ENCODE results near the gene MCTP1. TPM values are rescaled to one million over a fixed set of nuclear protein-coding genes. Genes with fewer than 3 reads are reported as not detected.

Gene MCTP1
- polyA plus RNA-seq, 1 donor from 2014 or later: 1.9 TPM

GRCh38 chr5:94682814-94683520 is 601.9 kb downstream of the MCTP1 start:
- no peak for TF ChIP-seq RAD21 (conservative IDR thresholded peaks at IDR 0.05)
- TF ChIP-seq CTCF (IDR thresholded peaks at IDR 0.05; ENCODE audit: poor library complexity, severe bottlenecking): no peak
- TF ChIP-seq EZH2 (IDR thresholded peaks at IDR 0.05; ENCODE audit: borderline replicate concordance, insufficient read depth, low read length, poor library complexity, severe bottlenecking): no peak
- no peak for TF ChIP-seq MXI1 (conservative IDR thresholded peaks at IDR 0.05; ENCODE audit: poor library complexity, severe bottlenecking)
- Histone ChIP-seq H2AFZ (ENCODE audit: low read depth, low read length) (no peak overlapping the region), H3K4me2 (ENCODE audit: low read length) (no peak overlapping the region), H4K20me1 (ENCODE audit: insufficient read depth) (no peaks in the 10 kb centered on the region), H3K9me2 (ENCODE audit: insufficient read depth, low read length) (no peaks in the 10 kb centered on the region), H3K27ac (ENCODE audit: low read length) (no peak overlapping the region), H3F3A (ENCODE audit: insufficient read depth, low read length, poor library complexity, severe bottlenecking) (no peaks in the 10 kb centered on the region), H3K79me2 (replicated peaks; ENCODE audit: insufficient read depth, low read length) (no peaks in the 10 kb centered on the region), H3K9ac (ENCODE audit: low read length) (no peak overlapping the region), H3K4me3 (ENCODE audit: low read length) (no peak overlapping the region), H3K27me3 (ENCODE audit: insufficient read depth, low read depth, low read length) (no peaks in the 10 kb centered on the region), H3K9me3 (ENCODE audit: low read length) (no peaks in the 10 kb centered on the region), H3K36me3 (ENCODE audit: insufficient read depth, low read length) (no peaks in the 10 kb centered on the region)

GRCh38 chr5:94675965-94676618 is 608.8 kb downstream of the MCTP1 start:
- TF ChIP-seq SMC3 (conservative IDR thresholded peaks at IDR 0.05; ENCODE audit: poor library complexity) (no peak), MXI1 (conservative IDR thresholded peaks at IDR 0.05; ENCODE audit: poor library complexity, severe bottlenecking) (no peak), RAD21 (conservative IDR thresholded peaks at IDR 0.05) (no peak), POLR2AphosphoS5 (IDR thresholded peaks at IDR 0.05) (no peak), EP300 (conservative IDR thresholded peaks at IDR 0.05; ENCODE audit: poor library complexity, severe bottlenecking) (no peak), TAF1 (IDR thresholded peaks at IDR 0.05; ENCODE audit: low read depth) (no peak), EZH2 (IDR thresholded peaks at IDR 0.05; ENCODE audit: borderline replicate concordance, insufficient read depth, low read length, poor library complexity, severe bottlenecking) (no peak), CTCF (IDR thresholded peaks at IDR 0.05; ENCODE audit: poor library complexity, severe bottlenecking) (no peak), REST (IDR thresholded peaks at IDR 0.05; ENCODE audit: borderline replicate concordance) (no peak)
- no peaks in the 10 kb centered on the region for H4K20me1 ChIP-seq (ENCODE audit: insufficient read depth)
- H3K9me2 ChIP-seq (ENCODE audit: insufficient read depth, low read length): no peaks in the 10 kb centered on the region

More at GRCh38 chr5:94675965-94676618, 608.8 kb downstream of the MCTP1 start:
- Histone ChIP-seq H3K4me3 (ENCODE audit: low read length) (no peak overlapping the region), H3F3A (ENCODE audit: insufficient read depth, low read length, poor library complexity, severe bottlenecking) (no peaks in the 10 kb centered on the region), H2AFZ (ENCODE audit: low read depth, low read length) (no peak overlapping the region), H3K27me3 (ENCODE audit: insufficient read depth, low read depth, low read length) (no peaks in the 10 kb centered on the region), H3K4me2 (ENCODE audit: low read length) (no peak overlapping the region), H3K9me3 (ENCODE audit: low read length) (no peaks in the 10 kb centered on the region), H3K36me3 (ENCODE audit: insufficient read depth, low read length) (no peaks in the 10 kb centered on the region), H3K9ac (ENCODE audit: low read length) (no peak overlapping the region), H3K27ac (ENCODE audit: low read length) (no peak overlapping the region), H3K79me2 (replicated peaks; ENCODE audit: insufficient read depth, low read length) (no peaks in the 10 kb centered on the region)

Measured in neural cell (in vitro differentiated cells).